Osteocyte (in vitro differentiated cells): ENCODE data around the gene HES7. TPM values are rescaled to one million over a fixed set of nuclear protein-coding genes. Genes with fewer than 3 reads are reported as not detected.

Experiments
- DNase-seq: peaks from one replicate; pipeline ENCODE4 v3.0.0; 2021; ENCODE audit warnings: mixed read lengths; ENCODE audit not compliant: unreplicated experiment; ENCODE audit errors: extremely low spot score
- H3K27ac Mint-ChIP-seq: one replicate; pipeline ENCODE4 v1.8.0; 2021; ENCODE audit warnings: mild to moderate bottlenecking, mixed read lengths; ENCODE audit not compliant: unreplicated experiment
- H3K27me3 Mint-ChIP-seq: one replicate; pipeline ENCODE4 v1.8.0; 2021; ENCODE audit warnings: mixed read lengths; ENCODE audit not compliant: unreplicated experiment
- H3K36me3 Mint-ChIP-seq: one replicate; pipeline ENCODE4 v1.8.0; 2021; ENCODE audit warnings: mixed read lengths; ENCODE audit not compliant: unreplicated experiment
- H3K4me1 Mint-ChIP-seq: one replicate; pipeline ENCODE4 v1.8.0; 2021; ENCODE audit warnings: mixed read lengths; ENCODE audit not compliant: unreplicated experiment
- H3K4me3 Mint-ChIP-seq: one replicate; pipeline ENCODE4 v1.8.0; 2021; ENCODE audit warnings: mild to moderate bottlenecking, moderate library complexity, mixed read lengths; ENCODE audit not compliant: unreplicated experiment
- H3K9me3 Mint-ChIP-seq: one replicate; pipeline ENCODE4 v1.8.0; 2021; ENCODE audit warnings: mixed read lengths; ENCODE audit not compliant: unreplicated experiment
- total RNA-seq: library from RNA; stranded (reverse); gene quantifications from 2 replicates; pipeline ENCODE4 v1.2.1, GENCODE V29; 2021
- TF ChIP-seq, protein P1 (sequence below): fragments of 200-600 bp; sonication (generic); IDR thresholded peaks from 2 replicates; pipeline ENCODE4 v1.5.0; 2021; ENCODE audit warnings: antibody characterized with exemption, mild to moderate bottlenecking, moderate library complexity

The HES7 gene
- total RNA-seq, 1 donor from 2014 or later, result 2.3 TPM

DNA sequence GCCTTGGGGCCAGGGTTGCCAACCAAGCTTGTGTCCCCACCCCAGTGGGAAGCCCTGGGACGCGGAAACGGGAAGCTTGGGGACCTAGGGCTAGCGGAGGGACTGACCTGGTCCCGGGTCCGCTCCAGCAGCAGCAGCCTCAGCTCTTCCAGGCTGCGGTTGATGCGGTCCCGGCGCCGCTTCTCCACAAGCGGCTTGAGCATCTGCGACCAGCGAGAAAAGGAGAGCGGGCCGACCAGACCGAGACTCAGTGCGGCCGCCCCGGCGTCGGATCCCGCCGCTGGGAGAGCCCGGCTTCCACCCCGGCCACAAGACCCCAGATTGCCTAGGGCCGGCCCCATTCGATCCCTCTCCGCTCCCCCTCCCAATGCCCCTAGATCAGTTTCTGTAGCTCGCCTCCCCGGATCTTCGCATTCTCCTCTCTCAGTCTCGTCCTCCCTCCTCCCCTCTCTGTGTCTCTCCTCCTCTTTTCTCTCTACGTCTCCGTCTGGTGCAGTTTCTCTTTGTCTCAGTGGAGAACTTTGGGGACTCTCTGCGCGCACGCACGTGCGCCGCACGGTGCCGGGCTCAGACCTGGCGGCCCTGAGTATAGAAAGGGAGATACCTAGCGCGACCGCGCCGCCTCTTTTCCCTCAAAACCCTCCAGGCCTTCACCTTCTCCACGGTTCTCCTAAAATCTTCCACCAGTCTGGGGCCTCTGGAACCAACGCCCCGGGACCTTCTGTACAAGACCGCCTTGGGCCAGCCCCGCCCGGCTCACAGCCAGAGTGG, 797 bp downstream of the HES7 start:
- H3K4me1 Mint-ChIP-seq, result peaks cover 65% of the 10 kb centered on the region
- H3K27me3 Mint-ChIP-seq, result no peaks in the 10 kb centered on the region
- peak overlapping the region; percentile 87 for H3K4me3 Mint-ChIP-seq
- TF ChIP-seq, protein P1, sequence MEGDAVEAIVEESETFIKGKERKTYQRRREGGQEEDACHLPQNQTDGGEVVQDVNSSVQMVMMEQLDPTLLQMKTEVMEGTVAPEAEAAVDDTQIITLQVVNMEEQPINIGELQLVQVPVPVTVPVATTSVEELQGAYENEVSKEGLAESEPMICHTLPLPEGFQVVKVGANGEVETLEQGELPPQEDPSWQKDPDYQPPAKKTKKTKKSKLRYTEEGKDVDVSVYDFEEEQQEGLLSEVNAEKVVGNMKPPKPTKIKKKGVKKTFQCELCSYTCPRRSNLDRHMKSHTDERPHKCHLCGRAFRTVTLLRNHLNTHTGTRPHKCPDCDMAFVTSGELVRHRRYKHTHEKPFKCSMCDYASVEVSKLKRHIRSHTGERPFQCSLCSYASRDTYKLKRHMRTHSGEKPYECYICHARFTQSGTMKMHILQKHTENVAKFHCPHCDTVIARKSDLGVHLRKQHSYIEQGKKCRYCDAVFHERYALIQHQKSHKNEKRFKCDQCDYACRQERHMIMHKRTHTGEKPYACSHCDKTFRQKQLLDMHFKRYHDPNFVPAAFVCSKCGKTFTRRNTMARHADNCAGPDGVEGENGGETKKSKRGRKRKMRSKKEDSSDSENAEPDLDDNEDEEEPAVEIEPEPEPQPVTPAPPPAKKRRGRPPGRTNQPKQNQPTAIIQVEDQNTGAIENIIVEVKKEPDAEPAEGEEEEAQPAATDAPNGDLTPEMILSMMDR, result no peak
- H3K36me3 Mint-ChIP-seq, result no peaks in the 10 kb centered on the region
- no peaks in the 10 kb centered on the region for H3K9me3 Mint-ChIP-seq
- peak overlapping the region; percentile 82 for H3K27ac Mint-ChIP-seq
- DNase-seq, result no peak

DNA sequence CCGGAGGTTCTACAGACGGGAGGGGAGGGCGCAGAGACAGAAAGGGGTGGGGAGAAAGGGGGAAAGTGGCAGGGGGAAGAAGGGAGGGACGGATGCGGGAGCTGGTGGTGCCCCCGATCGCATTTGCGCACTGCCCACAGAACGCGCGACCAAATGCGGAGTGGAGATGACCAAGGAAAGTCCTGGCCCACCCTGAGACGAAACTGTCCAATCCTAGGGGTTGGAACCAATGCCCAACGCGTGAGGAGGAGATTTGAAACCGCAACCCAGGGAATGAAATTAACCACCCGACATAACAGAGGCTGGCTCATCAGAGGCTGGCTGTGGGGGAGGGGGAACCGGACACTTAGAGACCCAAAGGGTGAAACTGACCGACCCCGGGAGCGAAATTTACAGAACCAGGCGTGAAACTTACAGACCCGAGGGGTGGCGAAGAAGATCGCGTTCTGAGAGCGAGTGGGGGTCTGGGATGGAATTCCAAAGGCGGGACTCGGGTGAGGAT, 1.4 kb downstream of the HES7 start:
- TF ChIP-seq, protein P1, result no peak
- Mint-ChIP-seq H3K36me3 (no peaks in the 10 kb centered on the region), H3K4me3 (peak overlapping the region; percentile 87), H3K27ac (peak overlapping the region; percentile 82), H3K4me1 (peaks cover 71% of the 10 kb centered on the region), H3K27me3 (no peaks in the 10 kb centered on the region), H3K9me3 (no peaks in the 10 kb centered on the region)
- DNase-seq, result no peak

DNA sequence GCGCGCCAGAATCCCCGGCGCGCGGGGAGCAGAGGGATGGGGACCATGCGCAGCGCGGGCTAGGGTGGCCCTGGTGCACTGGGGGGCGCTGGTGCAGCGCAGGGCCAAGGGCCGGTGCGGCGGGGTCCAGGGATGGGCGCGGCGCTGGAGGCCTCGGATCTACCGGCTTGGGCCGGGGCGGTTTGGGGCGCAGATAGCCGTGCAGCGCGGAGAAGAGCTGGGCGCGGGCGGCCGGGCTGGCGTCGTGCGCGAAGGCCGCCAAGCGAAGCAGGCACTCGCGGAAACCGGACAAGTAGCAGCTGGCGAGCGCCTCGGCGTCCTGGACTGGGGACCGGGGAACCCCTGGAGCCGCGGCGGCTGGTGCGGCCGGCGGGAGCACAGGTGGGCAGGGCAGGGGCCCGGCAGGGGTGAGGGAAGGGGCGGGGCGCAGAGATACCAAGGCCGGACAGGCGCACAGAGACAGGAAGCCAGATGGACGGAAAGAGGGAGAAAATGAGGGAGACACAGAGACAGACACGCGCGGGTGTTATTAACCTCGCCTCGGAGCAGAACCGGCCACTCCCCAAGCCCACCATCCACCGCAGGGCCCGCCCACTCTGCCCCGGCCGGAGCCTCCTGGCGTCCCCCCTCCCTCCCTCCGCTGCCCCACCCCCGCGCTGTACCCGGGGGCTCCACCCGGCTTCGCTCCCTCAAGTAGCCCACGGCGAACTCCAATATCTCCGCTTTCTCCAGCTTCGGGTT, 2.1 kb downstream of the HES7 start:
- H3K4me1 Mint-ChIP-seq, result peaks cover 68% of the 10 kb centered on the region
- H3K4me3 Mint-ChIP-seq, result peak overlapping the region; percentile 87
- no peaks in the 10 kb centered on the region for H3K27me3 Mint-ChIP-seq
- H3K36me3 Mint-ChIP-seq, result no peaks in the 10 kb centered on the region
- DNase-seq, result peak; percentile 90
- no peaks in the 10 kb centered on the region for H3K9me3 Mint-ChIP-seq
- TF ChIP-seq, protein P1, result peak; percentile 64
- peak overlapping the region; percentile 82 for H3K27ac Mint-ChIP-seq

DNA sequence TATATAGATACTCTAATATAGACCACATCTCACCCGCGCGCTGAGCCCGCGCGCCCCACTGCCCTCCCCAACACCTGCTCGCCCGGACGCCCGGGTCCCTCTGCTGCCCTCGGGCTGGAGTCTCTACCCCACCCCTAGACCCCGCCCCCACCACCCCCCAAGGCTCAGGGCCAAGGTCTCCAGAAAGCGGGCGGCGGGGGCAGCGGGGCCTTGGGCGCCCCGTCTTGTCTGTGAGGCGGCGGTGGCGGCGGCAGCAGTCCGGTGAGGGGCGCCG, 2.6 kb downstream of the HES7 start:
- peak overlapping the region; percentile 87 for H3K4me3 Mint-ChIP-seq
- H3K27ac Mint-ChIP-seq, result peak overlapping the region; percentile 95
- DNase-seq, result no peak
- H3K9me3 Mint-ChIP-seq, result no peaks in the 10 kb centered on the region
- H3K36me3 Mint-ChIP-seq, result no peaks in the 10 kb centered on the region
- TF ChIP-seq, protein P1, result no peak
- H3K4me1 Mint-ChIP-seq, result peaks cover 65% of the 10 kb centered on the region
- H3K27me3 Mint-ChIP-seq, result no peaks in the 10 kb centered on the region
